ENCODE data around the gene LITAFD. TPM values are rescaled to one million over a fixed set of nuclear protein-coding genes. Genes with fewer than 3 reads are reported as not detected.

The LITAFD gene
- total and polyA plus RNA-seq, 12 donors: not detected

- DNase-seq (no peak), ATAC-seq (peak in 1 of 8 donors; percentile 21)
- intact Hi-C loops (cut with DNase I): loop anchor here in 5 of 10 donors (5.0 to 10.0 kb wide), 4 partner anchors 84 to 314 kb away; partner anchors contain the start of genes PMM2 (in 2 of the 5) and TMEM186 (in 2 of the 5)
- Histone ChIP-seq H3K27ac (no peak overlapping the region), H3K27me3 (peaks cover 0 to 12% (median 0%) of the 10 kb centered on the region in 7 donors), H3K36me3 (no peaks in the 10 kb centered on the region), H3K4me1 (peaks cover 0 to 5% (median 0%) of the 10 kb centered on the region in 9 donors), H3K4me3 (no peak overlapping the region), H3K9me3 (no peaks in the 10 kb centered on the region)
- WGBS, 2 donors: 72 to 75% methylated on average over 6 of the region's 6 CpGs
- TF ChIP-seq, protein P1, sequence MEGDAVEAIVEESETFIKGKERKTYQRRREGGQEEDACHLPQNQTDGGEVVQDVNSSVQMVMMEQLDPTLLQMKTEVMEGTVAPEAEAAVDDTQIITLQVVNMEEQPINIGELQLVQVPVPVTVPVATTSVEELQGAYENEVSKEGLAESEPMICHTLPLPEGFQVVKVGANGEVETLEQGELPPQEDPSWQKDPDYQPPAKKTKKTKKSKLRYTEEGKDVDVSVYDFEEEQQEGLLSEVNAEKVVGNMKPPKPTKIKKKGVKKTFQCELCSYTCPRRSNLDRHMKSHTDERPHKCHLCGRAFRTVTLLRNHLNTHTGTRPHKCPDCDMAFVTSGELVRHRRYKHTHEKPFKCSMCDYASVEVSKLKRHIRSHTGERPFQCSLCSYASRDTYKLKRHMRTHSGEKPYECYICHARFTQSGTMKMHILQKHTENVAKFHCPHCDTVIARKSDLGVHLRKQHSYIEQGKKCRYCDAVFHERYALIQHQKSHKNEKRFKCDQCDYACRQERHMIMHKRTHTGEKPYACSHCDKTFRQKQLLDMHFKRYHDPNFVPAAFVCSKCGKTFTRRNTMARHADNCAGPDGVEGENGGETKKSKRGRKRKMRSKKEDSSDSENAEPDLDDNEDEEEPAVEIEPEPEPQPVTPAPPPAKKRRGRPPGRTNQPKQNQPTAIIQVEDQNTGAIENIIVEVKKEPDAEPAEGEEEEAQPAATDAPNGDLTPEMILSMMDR (IDR thresholded peaks at IDR 0.05): no peak
Measured at GRCh38 chr16:8878523-8878911, 3.6 kb upstream of the LITAFD start.

DNA sequence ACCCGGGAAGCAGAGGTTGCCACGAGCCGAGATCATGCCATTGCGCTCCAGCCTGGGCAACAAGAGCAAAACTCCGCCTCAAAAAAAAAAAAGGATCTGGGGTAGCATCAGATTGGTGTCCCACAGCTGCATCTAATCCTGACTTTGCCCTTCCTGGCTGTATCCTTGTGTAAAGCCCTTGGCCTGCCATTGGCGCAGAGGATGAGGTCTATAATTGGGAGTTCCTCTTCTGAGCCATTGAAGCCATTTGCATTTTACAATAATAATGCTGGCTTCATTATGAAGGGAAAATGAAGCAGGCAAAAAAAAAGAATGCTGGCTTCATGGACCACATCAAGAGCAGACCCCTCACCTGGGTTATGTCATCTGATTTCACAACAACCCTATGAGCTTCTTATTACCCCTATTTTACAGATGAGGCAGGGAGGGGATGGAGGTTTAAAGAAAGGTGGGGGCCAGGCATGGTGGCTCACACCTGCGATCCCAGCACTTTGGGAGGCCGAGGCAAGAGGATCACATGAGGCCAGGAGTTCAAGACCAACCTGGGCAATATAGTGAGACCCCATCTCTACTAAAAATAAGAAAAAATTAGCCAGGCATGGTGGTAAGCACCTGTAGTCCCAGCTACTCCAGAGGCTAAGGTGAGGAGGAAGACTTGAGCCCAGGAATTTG lies 1.2 kb upstream of the LITAFD start:
- DNase-seq (no peak), ATAC-seq (no peak)
- TF ChIP-seq, protein P1 (IDR thresholded peaks at IDR 0.05): no peak
- H3K9me3 ChIP-seq: no peaks in the 10 kb centered on the region
- no peaks in the 10 kb centered on the region for H3K36me3 ChIP-seq
- H3K4me1 ChIP-seq: peaks cover 0 to 11% (median 6%) of the 10 kb centered on the region in 9 donors
- H3K4me3 ChIP-seq: no peak overlapping the region
- H3K27ac ChIP-seq: no peak overlapping the region
- WGBS, 2 donors: 88 to 94% methylated on average over 8 of the region's 8 CpGs
- intact Hi-C loops (cut with DNase I): loop anchor here (1.0 to 10.0 kb wide), 9 partner anchors 84 to 316 kb away; partner anchors contain the start of genes PMM2 (in 2 of the 10) and TMEM186 (in 2 of the 10)
- H3K27me3 ChIP-seq: peaks cover 0 to 21% (median 0%) of the 10 kb centered on the region in 7 donors

GRCh38 chr16:8882725-8883377 lies 700 bp downstream of the LITAFD start:
- no peak for ATAC-seq
- DNase-seq: no peak
- Histone ChIP-seq H3K4me3 (no peak overlapping the region), H3K36me3 (no peaks in the 10 kb centered on the region), H3K9me3 (no peaks in the 10 kb centered on the region), H3K27ac (no peak overlapping the region), H3K4me1 (peaks cover 0 to 25% (median 17%) of the 10 kb centered on the region in 9 donors), H3K27me3 (peaks cover 0 to 21% (median 0%) of the 10 kb centered on the region in 7 donors)
- intact Hi-C loops (cut with DNase I): loop anchor here in 9 of 10 donors (2.0 to 10.0 kb wide), 7 partner anchors 86 to 318 kb away; partner anchors contain the start of genes PMM2 (in 2 of the 9) and TMEM186 (in 2 of the 9)
- TF ChIP-seq, protein P1 (IDR thresholded peaks at IDR 0.05): no peak
- WGBS, 2 donors: 84 to 86% methylated on average over 17 of the region's 17 CpGs
